Stomach (tissue), 9 donors: Measurements from ENCODE around the gene ATAD3A. TPM values are rescaled to one million over a fixed set of nuclear protein-coding genes. Genes with fewer than 3 reads are reported as not detected.
"Not testable (repeated sequence)": the region's sequence is repeated elsewhere in the genome, so short reads cannot be mapped to it uniquely, and the experiment has no call there.

Experiments used
- DNase-seq, 2 donors: peaks; one replicate each; pipeline versions ENCODE4 v3.0.0 to v3.0.0-alpha.2; 2013 to 2019
- H3K27ac ChIP-seq, 5 donors: fragments of 200-600 bp in 4 of 5; sonication (generic) in 4 of 5; one replicate each; pipeline ENCODE4 v1.5.1; 2013 to 2019; ENCODE audit warnings: mild to moderate bottlenecking in 1 of 5, moderate library complexity in 1 of 5
- H3K27me3 ChIP-seq, 3 donors: fragments of 200-600 bp; sonication (generic); one replicate each; pipeline ENCODE4 v1.5.1; 2017 to 2019; ENCODE audit warnings: mixed run types in 1 of 3
- H3K36me3 ChIP-seq, 4 donors: fragments of 200-600 bp; sonication (generic); 1 replicate in 3 of 4; 2 replicates in 1 of 4; pipeline ENCODE4 v1.5.1; 2016 to 2019
- H3K4me1 ChIP-seq, 4 donors: fragments of 200-600 bp; sonication (generic); one replicate each; pipeline ENCODE4 v1.5.1; 2016 to 2019
- H3K4me3 ChIP-seq, 4 donors: fragments of 200-600 bp; sonication (generic) in 3 of 4; one replicate each; pipeline ENCODE4 v1.5.1; 2016 to 2019; ENCODE audit warnings: mild to moderate bottlenecking in 1 of 4
- H3K9me3 ChIP-seq, 4 donors: fragments of 200-600 bp; sonication (generic); one replicate each; pipeline ENCODE4 v1.5.1; 2016 to 2019
- EP300 ChIP-seq: sonication (generic); formaldehyde crosslinking; IDR thresholded peaks from one replicate; pipeline ENCODE4 v1.6.1; 2017; ENCODE audit warnings: antibody characterized with exemption
- POLR2A ChIP-seq, 4 donors: fragments of 450-650 bp; IDR thresholded peaks; one replicate each; pipeline ENCODE4 v1.6.1; 2016; ENCODE audit warnings: antibody characterized with exemption in 4 of 4, control low read depth in 2 of 4, mild to moderate bottlenecking in 1 of 4, moderate library complexity in 1 of 4
- POLR2AphosphoS5 ChIP-seq, 3 donors: sonication (generic); formaldehyde crosslinking; IDR thresholded peaks; one replicate each; pipeline ENCODE4 v1.6.1; 2016; ENCODE audit warnings: antibody characterized with exemption in 3 of 3
- WGBS, 5 donors: extraction: QIAGEN DNeasy Blood & Tissue Kit in 3 of 5; methylation state at CpG; one replicate each; pipeline versions ENCODE4 v1.1.5 to v1.1.7; 2013 to 2018; 5-methylcytosine and 5-hydroxymethylcytosine counted together
- intact Hi-C: fragments of 100-400 bp; cut with DNase I; formaldehyde crosslinking; loops from one replicate; pipeline ENCODE4 v1.15.1; 2023; ENCODE audit warnings: low total_unique reads
- polyA plus RNA-seq, 3 donors: library from polyadenylated mRNA; stranded (reverse); fragments of 200-250 nt; gene quantifications; one replicate each; pipeline ENCODE4 v1.2.3, GENCODE V29; 2013
- total RNA-seq, 5 donors: library from RNA; depleted of rRNA; stranded (reverse); fragments of >200 nt; gene quantifications; one replicate each; pipeline versions ENCODE4 v1.1.0 to v1.2.3, GENCODE V29; 2014 to 2016
- TF ChIP-seq, protein P1 (sequence below), 7 experiments: fragments of 450-650 bp in 4 of 7; fragments of 200-600 bp in 3 of 7; sonication (generic) in 3 of 7; IDR thresholded peaks; one replicate each; pipeline ENCODE4 v1.5.1; 2016 to 2019; ENCODE audit warnings: antibody characterized with exemption in 7 of 7, control low read depth in 2 of 7, mild to moderate bottlenecking in 1 of 7
- donor health status: healthy with polysubstance abuse.
- donor health status: Bipolar disorder and iron deficiency.
- donor health status: healthy.

ATAD3A gene
- total and polyA plus RNA-seq, 8 donors = 10.6 to 92.1 (median 18.7) TPM

DNA sequence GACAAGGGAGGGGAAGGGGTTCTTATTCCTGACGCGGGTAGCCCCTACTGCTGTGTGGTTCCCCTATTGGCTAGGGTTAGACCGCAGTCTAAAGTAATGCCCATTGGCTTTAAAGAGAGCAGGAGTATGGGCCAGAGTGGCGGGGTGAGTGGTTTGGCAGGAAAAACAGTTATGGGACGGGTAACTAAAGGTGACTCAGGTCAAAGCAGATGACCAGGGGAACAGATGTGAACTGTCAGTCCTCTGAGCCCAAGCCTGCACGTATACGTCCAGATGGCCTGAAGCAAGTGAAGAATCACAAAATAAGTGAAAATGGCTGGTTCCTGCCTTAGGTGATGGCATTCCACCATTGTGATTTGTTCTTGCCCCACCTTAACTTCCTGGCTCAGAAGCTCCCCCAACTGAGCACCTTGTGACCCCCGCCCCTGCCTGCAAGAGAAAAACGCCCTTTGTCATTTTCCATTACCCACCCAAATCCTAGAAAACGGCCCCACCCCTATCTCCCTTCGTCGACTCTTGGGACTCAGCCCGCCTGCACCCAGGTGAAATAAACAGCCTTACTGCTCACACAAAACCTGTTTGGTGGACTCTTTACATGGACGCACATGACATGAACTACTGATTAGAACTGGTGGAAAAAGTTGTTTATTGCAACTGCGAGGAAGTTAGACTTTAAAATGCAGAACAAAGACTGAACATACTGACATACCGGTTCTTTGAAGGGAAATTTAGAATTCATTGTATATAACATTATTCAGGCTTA is 41.2 kb upstream of the ATAD3A start:
- no peaks in the 10 kb centered on the region for H3K27me3 ChIP-seq
- DNase-seq = peak in 1 of 2 donors; percentile 66
- H3K4me3 ChIP-seq = peak overlapping the region; percentile 74 to 90 (median 84)
- TF ChIP-seq, protein P1, sequence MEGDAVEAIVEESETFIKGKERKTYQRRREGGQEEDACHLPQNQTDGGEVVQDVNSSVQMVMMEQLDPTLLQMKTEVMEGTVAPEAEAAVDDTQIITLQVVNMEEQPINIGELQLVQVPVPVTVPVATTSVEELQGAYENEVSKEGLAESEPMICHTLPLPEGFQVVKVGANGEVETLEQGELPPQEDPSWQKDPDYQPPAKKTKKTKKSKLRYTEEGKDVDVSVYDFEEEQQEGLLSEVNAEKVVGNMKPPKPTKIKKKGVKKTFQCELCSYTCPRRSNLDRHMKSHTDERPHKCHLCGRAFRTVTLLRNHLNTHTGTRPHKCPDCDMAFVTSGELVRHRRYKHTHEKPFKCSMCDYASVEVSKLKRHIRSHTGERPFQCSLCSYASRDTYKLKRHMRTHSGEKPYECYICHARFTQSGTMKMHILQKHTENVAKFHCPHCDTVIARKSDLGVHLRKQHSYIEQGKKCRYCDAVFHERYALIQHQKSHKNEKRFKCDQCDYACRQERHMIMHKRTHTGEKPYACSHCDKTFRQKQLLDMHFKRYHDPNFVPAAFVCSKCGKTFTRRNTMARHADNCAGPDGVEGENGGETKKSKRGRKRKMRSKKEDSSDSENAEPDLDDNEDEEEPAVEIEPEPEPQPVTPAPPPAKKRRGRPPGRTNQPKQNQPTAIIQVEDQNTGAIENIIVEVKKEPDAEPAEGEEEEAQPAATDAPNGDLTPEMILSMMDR (IDR thresholded peaks at IDR 0.05) = no peak
- no peak for TF ChIP-seq POLR2A (IDR thresholded peaks at IDR 0.05)
- no peak for TF ChIP-seq EP300
- no peak for TF ChIP-seq POLR2AphosphoS5 (IDR thresholded peaks at IDR 0.05)
- no peaks in the 10 kb centered on the region for H3K9me3 ChIP-seq
- intact Hi-C loops = no loop called here
- H3K36me3 ChIP-seq = no peaks in the 10 kb centered on the region
- peaks cover 21 to 34% (median 28%) of the 10 kb centered on the region in 4 donors for H3K4me1 ChIP-seq
- H3K27ac ChIP-seq = peak overlapping the region; percentile 80 to 90 (median 83)
- WGBS, 5 donors = 12 to 16% (median 14%) methylated on average over 16 of the region's 16 CpGs

DNA sequence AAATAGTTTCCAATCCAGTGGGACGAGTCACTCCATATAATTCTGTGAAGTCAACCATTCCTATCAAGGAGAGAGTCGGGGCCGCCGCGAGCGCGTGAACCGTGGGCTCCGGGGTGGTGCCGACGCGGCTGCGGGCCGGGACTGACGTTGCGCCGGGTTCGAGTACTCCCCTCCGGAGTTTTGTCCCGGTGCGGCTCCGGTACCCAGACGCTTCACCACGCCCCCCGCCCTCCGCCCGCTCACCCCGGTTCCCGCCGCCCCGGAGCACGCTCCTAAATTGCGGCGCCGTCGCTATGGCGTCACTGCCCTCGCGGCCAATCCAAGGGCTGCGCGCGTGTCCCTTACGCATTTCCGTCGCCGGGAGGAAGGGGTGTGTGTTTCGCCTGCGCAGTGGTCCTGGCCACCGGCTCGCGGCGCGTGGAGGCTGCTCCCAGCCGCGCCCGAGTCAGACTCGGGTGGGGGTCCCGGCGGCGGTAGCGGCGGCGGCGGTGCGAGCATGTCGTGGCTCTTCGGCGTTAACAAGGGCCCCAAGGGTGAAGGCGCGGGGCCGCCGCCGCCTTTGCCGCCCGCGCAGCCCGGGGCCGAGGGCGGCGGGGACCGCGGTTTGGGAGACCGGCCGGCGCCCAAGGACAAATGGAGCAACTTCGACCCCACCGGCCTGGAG is 40.4 kb upstream of the ATAD3A start, which contains the start of gene ATAD3B:
TSS of gene ATAD3B (plus strand) at position 377 of the 664 bp plus-strand sequence. CDS start at position 497, 120 bp downstream.
- peaks cover 0 to 2% (median under 1%) of the 10 kb centered on the region in 4 donors for H3K36me3 ChIP-seq
- intact Hi-C loops = no loop called here
- WGBS, 5 donors = 0 to 1% (median 0%) methylated on average over 33 to 85 of the region's 87 CpGs
- DNase-seq = peak; percentile 95 to 99
- peaks cover 21 to 34% (median 28%) of the 10 kb centered on the region in 4 donors for H3K4me1 ChIP-seq
- H3K9me3 ChIP-seq = no peaks in the 10 kb centered on the region
- H3K27ac ChIP-seq = peak within 1 kb of the TSS; percentile 80 to 90 (median 83)
- peak within 1 kb of the TSS; percentile 74 to 90 (median 84) for H3K4me3 ChIP-seq
- H3K27me3 ChIP-seq = no peaks in the 10 kb centered on the region
- TF ChIP-seq EP300 (no peak), POLR2AphosphoS5 (IDR thresholded peaks at IDR 0.05) (peak; percentile 68 to 95 (median 79))

DNA sequence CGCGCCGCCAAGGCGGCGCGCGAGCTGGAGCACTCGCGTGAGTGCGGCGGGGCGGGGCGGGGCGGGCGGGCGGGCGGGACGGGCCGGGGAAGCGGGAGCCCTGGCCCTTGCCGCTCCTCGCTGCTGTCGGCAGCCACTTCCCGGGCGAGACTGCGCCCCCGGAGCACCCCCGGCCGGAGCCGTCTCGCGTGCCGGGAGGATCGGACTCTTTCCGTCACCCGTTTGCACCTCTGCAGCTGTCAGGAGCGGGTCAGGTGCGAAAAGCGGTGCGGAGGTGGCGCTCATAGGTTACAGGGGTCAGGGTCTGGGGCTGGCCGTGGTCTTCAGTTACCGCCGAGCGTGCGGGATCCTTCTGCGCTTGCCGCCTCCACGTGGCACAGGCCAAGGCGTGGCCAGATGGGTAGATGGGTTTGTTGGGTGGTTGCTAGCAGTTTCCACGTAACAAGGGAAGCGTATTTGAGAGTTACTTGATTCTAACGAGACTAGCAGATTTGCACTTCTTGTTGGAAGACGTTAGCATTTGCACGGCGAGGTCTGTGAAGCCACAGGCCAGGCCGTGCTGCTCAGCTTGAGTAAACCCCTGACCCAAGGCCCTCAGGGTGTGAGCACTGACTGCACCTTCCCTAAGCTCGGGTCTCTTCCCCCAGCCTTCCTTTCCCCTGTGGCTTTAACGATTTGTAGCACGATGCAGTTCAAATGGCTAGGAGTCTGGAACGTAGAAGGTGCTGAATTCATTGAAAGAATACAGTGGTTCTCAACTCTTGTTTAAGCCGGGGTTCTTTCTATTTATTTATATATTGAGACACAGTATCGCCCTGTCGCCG is 39.7 kb upstream of the ATAD3A start:
- H3K9me3 ChIP-seq, H3K27me3 ChIP-seq, intact Hi-C loops, DNase-seq, H3K36me3 ChIP-seq: not testable (repeated sequence)
- WGBS, 5 donors = 1 to 12% (median 4%) methylated on average over 9 to 52 of the region's 65 CpGs
- peak overlapping the region in 4 of 5 donors; percentile 82 to 90 (median 85) for H3K27ac ChIP-seq
- peak overlapping the region; percentile 74 to 90 (median 84) for H3K4me3 ChIP-seq
- peaks cover 21 to 34% (median 28%) of the 10 kb centered on the region in 4 donors for H3K4me1 ChIP-seq

DNA sequence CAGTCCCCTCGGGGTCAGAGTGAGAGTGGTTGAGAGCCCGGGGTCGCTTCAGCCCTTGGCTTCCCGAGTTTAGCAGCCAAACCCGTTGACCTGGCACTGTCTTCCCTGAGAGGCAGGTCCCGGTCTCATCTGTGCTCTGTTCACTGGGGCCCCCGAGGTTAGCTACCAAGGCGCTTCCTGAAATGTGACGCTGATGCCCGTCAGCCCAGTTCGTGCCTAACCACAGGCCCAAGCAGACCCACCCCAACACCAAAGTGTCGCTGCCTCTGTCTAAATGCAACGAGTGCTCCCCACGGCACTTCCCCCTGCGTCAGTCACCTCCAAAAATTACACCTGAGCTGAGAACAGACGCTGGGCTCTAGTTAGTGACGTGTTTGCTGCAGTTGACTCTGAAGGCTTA is 36.0 kb upstream of the ATAD3A start:
- WGBS, 5 donors = 82 to 91% (median 87%) methylated on average over 10 to 15 of the region's 17 CpGs; no CpG with 5 or more reads in 1 of the 5 donors

DNA sequence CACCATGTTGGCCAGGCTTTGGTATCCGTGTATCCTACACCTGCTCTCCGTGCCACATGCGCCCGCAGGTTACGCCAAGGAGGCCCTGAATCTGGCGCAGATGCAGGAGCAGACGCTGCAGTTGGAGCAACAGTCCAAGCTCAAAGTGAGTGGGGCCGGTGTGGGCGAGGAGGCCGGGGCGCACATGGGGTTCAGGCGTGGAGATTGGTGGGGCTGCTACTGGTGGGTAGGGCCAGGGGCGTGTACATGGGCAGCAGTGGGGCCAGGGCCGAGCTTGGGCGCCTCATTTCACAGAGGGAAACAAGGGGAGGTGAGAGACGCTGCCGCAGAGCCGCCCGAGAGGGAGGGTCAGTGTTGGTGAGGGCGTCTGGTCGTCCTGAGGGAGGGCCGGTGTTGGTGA is 34.8 kb upstream of the ATAD3A start:
- H3K9me3 ChIP-seq = no peaks in the 10 kb centered on the region
- no peak for TF ChIP-seq POLR2A (IDR thresholded peaks at IDR 0.05)
- TF ChIP-seq POLR2AphosphoS5 (IDR thresholded peaks at IDR 0.05) = no peak
- TF ChIP-seq, protein P1 (IDR thresholded peaks at IDR 0.05) = no peak
- TF ChIP-seq EP300 = no peak
- no peaks in the 10 kb centered on the region for H3K27me3 ChIP-seq
- no peak overlapping the region for H3K4me3 ChIP-seq
- no peak overlapping the region for H3K27ac ChIP-seq
- peaks cover 15 to 22% (median 19%) of the 10 kb centered on the region in 4 donors for H3K4me1 ChIP-seq
- intact Hi-C loops = no loop called here
- WGBS, 5 donors = 94 to 97% (median 95%) methylated on average over 22 of the region's 22 CpGs
- peaks cover 32 to 48% (median 45%) of the 10 kb centered on the region in 4 donors for H3K36me3 ChIP-seq
- DNase-seq = no peak

More for the DNA sequence above, 36.0 kb upstream of the ATAD3A start:
- intact Hi-C loops, H3K27ac ChIP-seq, H3K9me3 ChIP-seq, H3K27me3 ChIP-seq, H3K4me3 ChIP-seq, DNase-seq: not testable (repeated sequence)
- Histone ChIP-seq H3K36me3 (peaks cover 26 to 41% (median 38%) of the 10 kb centered on the region in 4 donors), H3K4me1 (peaks cover 17 to 24% (median 20%) of the 10 kb centered on the region in 4 donors)
